WTC11 (cell line): Measurements from ENCODE around the gene SETX. TPM values are rescaled to one million over a fixed set of nuclear protein-coding genes. Genes with fewer than 3 reads are reported as not detected.
"Not testable (repeated sequence)": the region's sequence is repeated elsewhere in the genome, so short reads cannot be mapped to it uniquely, and the experiment has no call there.

Source experiments
- ATAC-seq: fragments of 200-7000 bp; cut with Tn5 transposase; 2 replicates; pipeline ENCODE4 v1.10.0; 2021; ENCODE audit warnings: mild to moderate bottlenecking, moderate library complexity
- CTCF ChIA-PET: fragments of 300-600 bp; sonication (Branson Sonifier 250); formaldehyde crosslinking; loops from one replicate; lab custom pipeline; 2021; ENCODE audit warnings: antibody characterized with exemption; lab: Charles Lee
- POLR2A ChIA-PET: fragments of 350-600 bp; sonication (Branson Sonifier 250); formaldehyde crosslinking; loops from one replicate; lab custom pipeline; 2021; ENCODE audit warnings: antibody characterized with exemption; lab: Charles Lee
- DNase-seq: peaks from one replicate; pipeline ENCODE4 v3.0.0; 2021; ENCODE audit warnings: low spot score
- H3K27ac Mint-ChIP-seq: 2 replicates; pipeline ENCODE4 v1.8.0; 2021; ENCODE audit warnings: mixed read lengths
- H3K27me3 Mint-ChIP-seq: 2 replicates; pipeline ENCODE4 v1.8.0; 2021; ENCODE audit warnings: low read depth, mild to moderate bottlenecking, moderate library complexity, mixed read lengths
- H3K36me3 Mint-ChIP-seq: 2 replicates; pipeline ENCODE4 v1.8.0; 2021; ENCODE audit warnings: mixed read lengths
- H3K4me1 Mint-ChIP-seq: 2 replicates; pipeline ENCODE4 v1.8.0; 2022; ENCODE audit warnings: mixed read lengths
- H3K4me3 Mint-ChIP-seq: 2 replicates; pipeline ENCODE4 v1.8.0; 2021; ENCODE audit warnings: mild to moderate bottlenecking, moderate library complexity, mixed read lengths
- H3K9me3 Mint-ChIP-seq: 2 replicates; pipeline ENCODE4 v1.8.0; 2021; ENCODE audit warnings: mixed read lengths
- ATF6 ChIP-seq: sonication (generic); formaldehyde crosslinking; IDR thresholded peaks from 2 replicates; pipeline ENCODE4 v1.8.1; 2023; ENCODE audit warnings: mild to moderate bottlenecking, missing genetic modification reagents
- E2F1 ChIP-seq: sonication (generic); formaldehyde crosslinking; IDR thresholded peaks from 2 replicates; pipeline ENCODE4 v1.8.0; 2022; ENCODE audit warnings: mild to moderate bottlenecking, missing genetic modification reagents
- E2F4 ChIP-seq: sonication (generic); formaldehyde crosslinking; IDR thresholded peaks from 2 replicates; pipeline ENCODE4 v1.8.1; 2022; ENCODE audit warnings: low read depth, mild to moderate bottlenecking, moderate library complexity, missing genetic modification reagents, borderline replicate concordance
- EMX1 ChIP-seq: fragments of 250-450 bp; sonication (Bioruptor Pico); IDR thresholded peaks from 2 replicates; pipeline ENCODE4 v1.8.0; 2021; ENCODE audit warnings: mild to moderate bottlenecking
- ESRRA ChIP-seq: sonication (generic); formaldehyde crosslinking; IDR thresholded peaks from 2 replicates; pipeline ENCODE4 v1.8.1; 2022; ENCODE audit warnings: mild to moderate bottlenecking, missing genetic modification reagents, borderline replicate concordance
- FOXK1 ChIP-seq: sonication (generic); formaldehyde crosslinking; IDR thresholded peaks from 2 replicates; pipeline ENCODE4 v1.8.0; 2022; ENCODE audit warnings: mild to moderate bottlenecking, moderate library complexity, missing genetic modification reagents
- GRHL2 ChIP-seq: fragments of 250-450 bp; sonication (Bioruptor Pico); IDR thresholded peaks from 2 replicates; pipeline ENCODE4 v1.8.0; 2022; ENCODE audit warnings: mild to moderate bottlenecking, moderate library complexity; ENCODE audit not compliant: insufficient replicate concordance, severe bottlenecking
- KAT7 ChIP-seq: sonication (generic); formaldehyde crosslinking; IDR thresholded peaks from 2 replicates; pipeline ENCODE4 v1.8.1; 2023; ENCODE audit warnings: missing genetic modification reagents, mild to moderate bottlenecking, borderline replicate concordance
- NFE2L1 ChIP-seq: sonication (generic); formaldehyde crosslinking; IDR thresholded peaks from 2 replicates; pipeline ENCODE4 v1.8.1; 2023; ENCODE audit warnings: missing genetic modification reagents
- NFYB ChIP-seq: sonication (generic); formaldehyde crosslinking; conservative IDR thresholded peaks from 2 replicates; pipeline ENCODE4 v1.8.0; 2022; ENCODE audit warnings: low read depth, missing genetic modification reagents
- SP1 ChIP-seq: sonication (generic); formaldehyde crosslinking; conservative IDR thresholded peaks from 2 replicates; pipeline ENCODE4 v1.8.1; 2022; ENCODE audit warnings: missing genetic modification reagents
- STAT6 ChIP-seq: sonication (generic); formaldehyde crosslinking; conservative IDR thresholded peaks from 2 replicates; pipeline ENCODE4 v1.8.1; 2023; ENCODE audit warnings: mild to moderate bottlenecking, low read depth, missing genetic modification reagents, moderate library complexity
- TEAD1 ChIP-seq: sonication (generic); formaldehyde crosslinking; IDR thresholded peaks from 2 replicates; pipeline ENCODE4 v1.8.0; 2022; ENCODE audit warnings: mild to moderate bottlenecking, missing genetic modification reagents
- ZBTB21 ChIP-seq: sonication (generic); formaldehyde crosslinking; IDR thresholded peaks from 2 replicates; pipeline ENCODE4 v1.8.1; 2023; ENCODE audit warnings: mild to moderate bottlenecking, missing genetic modification reagents, borderline replicate concordance
- ZNF138 ChIP-seq: sonication (generic); formaldehyde crosslinking; conservative IDR thresholded peaks from 2 replicates; pipeline ENCODE4 v1.8.1; 2022; ENCODE audit warnings: mild to moderate bottlenecking, moderate library complexity, missing genetic modification reagents
- ZNF219 ChIP-seq: sonication (generic); formaldehyde crosslinking; IDR thresholded peaks from 2 replicates; pipeline ENCODE4 v1.8.0; 2023; ENCODE audit warnings: missing genetic modification reagents, mild to moderate bottlenecking, borderline replicate concordance
- ZNF232 ChIP-seq: sonication (generic); formaldehyde crosslinking; IDR thresholded peaks from 2 replicates; pipeline ENCODE4 v1.8.0; 2022; ENCODE audit warnings: mild to moderate bottlenecking, missing genetic modification reagents
- ZNF396 ChIP-seq: fragments of 250-450 bp; sonication (Bioruptor Pico); IDR thresholded peaks from 2 replicates; pipeline ENCODE4 v1.8.0; 2021; ENCODE audit warnings: mild to moderate bottlenecking, moderate library complexity, borderline replicate concordance
- ZNF532 ChIP-seq: fragments of 250-450 bp; sonication (Bioruptor Pico); IDR thresholded peaks from 2 replicates; pipeline ENCODE4 v1.9.0; 2021; ENCODE audit warnings: mild to moderate bottlenecking, borderline replicate concordance
- ZSCAN18 ChIP-seq: fragments of 250-450 bp; sonication (Bioruptor Pico); IDR thresholded peaks from 2 replicates; pipeline ENCODE4 v2.1.2; 2022; ENCODE audit warnings: mild to moderate bottlenecking, moderate library complexity
- total RNA-seq: library from RNA; stranded (reverse); gene quantifications from 3 replicates; pipeline ENCODE4 v1.2.3, GENCODE V29; 2021

The SETX gene
- total RNA-seq, 1 experiment from 2014 or later = 30.1 TPM

GRCh38 chr9:132274861-132275260 is 79.9 kb downstream of the SETX start:
- no peak overlapping the region for H3K4me3 Mint-ChIP-seq
- TF ChIP-seq ZBTB21 (CRISPR knock-in tag) (no peak), ZNF232 (CRISPR knock-in tag) (no peak), SP1 (no peak), GRHL2 (CRISPR knock-in tag) (no peak), EMX1 (CRISPR knock-in tag) (no peak), ZNF532 (CRISPR knock-in tag) (no peak), ZNF219 (CRISPR knock-in tag) (no peak), ZNF138 (CRISPR knock-in tag) (no peak), FOXK1 (no peak), E2F4 (CRISPR knock-in tag) (no peak), ESRRA (CRISPR knock-in tag) (no peak), STAT6 (CRISPR knock-in tag) (no peak), TEAD1 (no peak), KAT7 (CRISPR knock-in tag) (no peak), NFYB (CRISPR knock-in tag) (no peak), ATF6 (CRISPR knock-in tag) (no peak), ZNF396 (CRISPR knock-in tag) (no peak), E2F1 (CRISPR knock-in tag) (no peak), NFE2L1 (no peak), ZSCAN18 (no peak)
- TF ChIP-seq, all 79 proteins: peak for 0
- Mint-ChIP-seq H3K27ac (no peak overlapping the region), H3K36me3 (peaks cover 80% of the 10 kb centered on the region), H3K9me3 (no peaks in the 10 kb centered on the region), H3K4me1 (no peaks in the 10 kb centered on the region), H3K27me3 (no peaks in the 10 kb centered on the region)
- no peak for DNase-seq
- ATAC-seq = no peak
- POLR2A ChIA-PET = no interaction called here
- CTCF ChIA-PET = no interaction called here

GRCh38 chr9:132269704-132270516 is 84.9 kb downstream of the SETX start:
- H3K9me3 Mint-ChIP-seq, POLR2A ChIA-PET, H3K27me3 Mint-ChIP-seq, DNase-seq, H3K4me3 Mint-ChIP-seq, H3K4me1 Mint-ChIP-seq, ATAC-seq: not testable (repeated sequence)
- CTCF ChIA-PET = interaction anchor here (1.4 to 2.2 kb wide), 9 partner anchors 11 to 133 kb away, joined by 3 to 37 read pairs (median 6); partner anchors contain the start of gene SETX
- Mint-ChIP-seq H3K27ac (peak overlapping the region; percentile 68), H3K36me3 (peaks cover 49% of the 10 kb centered on the region)
